GM12878 (cell line): ENCODE results near the gene CENPK. TPM values are rescaled to one million over a fixed set of nuclear protein-coding genes. Genes with fewer than 3 reads are reported as not detected.
A peak's percentile ranks its signal among the peaks of the same experiment; 100 is the strongest.

ENCODE experiments used
- ATAC-seq: fragments of 200-7000 bp; cut with Tn5 transposase; 3 replicates; pipeline ENCODE4 v1.9.1; 2020; ENCODE audit warnings: mild to moderate bottlenecking, moderate library complexity
- BruUV-seq: library from RNA; stranded (reverse); fragments of 400-500 nt; replicated peaks from 2 replicates; lab custom pipeline; 2021; lab: Mats Ljungman, UMichigan
- CTCF ChIA-PET: fragments of 300-600 bp; sonication (Branson Sonifier 250); formaldehyde crosslinking; extraction: SDS; loops from one replicate; lab custom pipeline; 2021; ENCODE audit warnings: inconsistent platforms; lab: Yijun Ruan, JAX
- POLR2A ChIA-PET: fragments of 350-600 bp; formaldehyde crosslinking; extraction: SDS; loops from one replicate; lab custom pipeline; 2021; ENCODE audit warnings: inconsistent platforms; lab: Charles Lee
- RAD21 ChIA-PET: fragments of 300-600 bp; sonication (Branson Sonifier 250); formaldehyde crosslinking; loops from one replicate; lab custom pipeline; 2023; ENCODE audit warnings: antibody characterized with exemption; ENCODE audit not compliant: unreplicated experiment; lab: Charles Lee
- SMC1A ChIA-PET: fragments of 300-600 bp; sonication (Branson Sonifier 250); formaldehyde crosslinking; loops from one replicate; lab custom pipeline; 2023; ENCODE audit not compliant: unreplicated experiment, uncharacterized antibody; lab: Charles Lee
- DNase-seq: peaks from one replicate; pipeline ENCODE4 v3.0.0-alpha.2; 2011; ENCODE audit warnings: low read depth, low spot score
- FAIRE-seq: peaks from 3 replicates; lab custom pipeline; 2011; peaks lifted over from hg19 to GRCh38; lab: Jason Lieb, UNC
- H2AFZ ChIP-seq: 2 replicates; pipeline ENCODE4 v1.6.0; 2011; ENCODE audit warnings: low read depth, low read length, control low read depth; ENCODE audit not compliant: control insufficient read depth
- H3K27ac ChIP-seq: 2 replicates; pipeline ENCODE4 v1.5.1; 2011; ENCODE audit warnings: control low read depth; ENCODE audit not compliant: control insufficient read depth, insufficient read depth
- H3K27me3 ChIP-seq, 2 experiments: replicated peaks in 1 of 2; 2 replicates each; pipeline versions ENCODE4 v1.6.0 to v1.6.1; 2011; ENCODE audit warnings: low read length in 1 of 2; ENCODE audit not compliant: control insufficient read depth in 2 of 2, insufficient read depth in 2 of 2
- H3K36me3 ChIP-seq, 2 experiments: 2 replicates each; pipeline ENCODE4 v1.5.1; 2011; ENCODE audit warnings: low read length in 1 of 2; ENCODE audit not compliant: control insufficient read depth in 2 of 2, insufficient read depth in 2 of 2
- H3K4me1 ChIP-seq: 2 replicates; pipeline ENCODE4 v1.6.1; 2011; ENCODE audit warnings: mild to moderate bottlenecking, low read length, moderate library complexity, mixed read lengths; ENCODE audit not compliant: control insufficient read depth, insufficient read depth
- H3K4me2 ChIP-seq: 2 replicates; pipeline ENCODE4 v1.6.0; 2011; ENCODE audit warnings: control low read depth; ENCODE audit not compliant: control insufficient read depth, insufficient read depth
- H3K4me3 ChIP-seq: fragments of 200-600 bp; sonication (generic); 2 replicates; pipeline ENCODE4 v1.5.1; 2016
- H3K79me2 ChIP-seq: 2 replicates; pipeline ENCODE4 v1.6.0; 2011; ENCODE audit warnings: low read length; ENCODE audit not compliant: control insufficient read depth, insufficient read depth
- H3K9ac ChIP-seq: 2 replicates; pipeline ENCODE4 v1.8.0; 2011; ENCODE audit warnings: low read length, control low read depth, mixed read lengths; ENCODE audit not compliant: control insufficient read depth, insufficient read depth
- H3K9me3 ChIP-seq: replicated peaks from 3 replicates; pipeline ENCODE4 v1.5.1; 2011; ENCODE audit warnings: mild to moderate bottlenecking, low read length; ENCODE audit not compliant: control insufficient read depth, insufficient read depth
- H4K20me1 ChIP-seq: 2 replicates; pipeline ENCODE4 v1.6.0; 2011; ENCODE audit not compliant: control insufficient read depth, insufficient read depth
- CREM ChIP-seq: IDR thresholded peaks from 2 replicates; pipeline ENCODE4 v1.6.1; 2014; ENCODE audit warnings: antibody characterized with exemption, low read depth
- EGR1 ChIP-seq, 2 experiments: IDR thresholded peaks; 1 replicate in 1 of 2; 2 replicates in 1 of 2; pipeline ENCODE4 v1.6.1; 2011 to 2012; ENCODE audit warnings: low read depth in 2 of 2, low read length in 2 of 2, borderline replicate concordance in 1 of 2, mild to moderate bottlenecking in 1 of 2, moderate library complexity in 1 of 2
- IKZF1 ChIP-seq: fragments of 450-650 bp; conservative IDR thresholded peaks from 2 replicates; pipeline ENCODE4 v1.6.1; 2017; ENCODE audit warnings: antibody characterized with exemption, mild to moderate bottlenecking
- JUNB ChIP-seq: IDR thresholded peaks from 2 replicates; pipeline ENCODE4 v1.6.1; 2016; ENCODE audit warnings: antibody characterized with exemption, mild to moderate bottlenecking
- KDM1A ChIP-seq: fragments of 200-600 bp; sonication (generic); IDR thresholded peaks from 2 replicates; pipeline ENCODE4 v1.6.1; 2016; ENCODE audit warnings: borderline replicate concordance
- KLF5 ChIP-seq: fragments of 450-650 bp; IDR thresholded peaks from 2 replicates; pipeline ENCODE4 v1.6.1; 2014; ENCODE audit warnings: mild to moderate bottlenecking; ENCODE audit not compliant: partially characterized antibody
- LARP7 ChIP-seq: fragments of 450-650 bp; IDR thresholded peaks from 2 replicates; pipeline ENCODE4 v1.6.1; 2017; ENCODE audit warnings: mild to moderate bottlenecking
- MLLT1 ChIP-seq: fragments of 450-650 bp; IDR thresholded peaks from 2 replicates; pipeline ENCODE4 v1.6.1; 2016; ENCODE audit warnings: mild to moderate bottlenecking
- NBN ChIP-seq: fragments of 450-650 bp; IDR thresholded peaks from 2 replicates; pipeline ENCODE4 v1.6.1; 2016
- NFXL1 ChIP-seq: fragments of 450-650 bp; IDR thresholded peaks from 2 replicates; pipeline ENCODE4 v1.6.1; 2017; ENCODE audit warnings: antibody characterized with exemption, mild to moderate bottlenecking, borderline replicate concordance
- NFYA ChIP-seq: IDR thresholded peaks from 2 replicates; pipeline ENCODE4 v1.6.1; 2011; ENCODE audit warnings: low read depth, mild to moderate bottlenecking, low read length, improper control_type of control experiment, borderline replicate concordance
- PAX8 ChIP-seq: fragments of 450-650 bp; IDR thresholded peaks from 2 replicates; pipeline ENCODE4 v1.6.1; 2017; ENCODE audit warnings: mild to moderate bottlenecking, moderate library complexity
- RCOR1 ChIP-seq: conservative IDR thresholded peaks from 2 replicates; pipeline ENCODE4 v1.6.1; 2012; ENCODE audit warnings: low read depth, low read length, improper control_type of control experiment
- SMAD1 ChIP-seq: fragments of 450-650 bp; IDR thresholded peaks from 2 replicates; pipeline ENCODE4 v1.6.1; 2018; ENCODE audit warnings: mild to moderate bottlenecking, low read depth; ENCODE audit not compliant: partially characterized antibody
- SUZ12 ChIP-seq: fragments of 200-600 bp; sonication (generic); IDR thresholded peaks from one replicate; pipeline ENCODE4 v1.6.1; 2018; ENCODE audit warnings: antibody characterized with exemption, mild to moderate bottlenecking; ENCODE audit not compliant: unreplicated experiment
- TCF12 ChIP-seq: IDR thresholded peaks from 2 replicates; pipeline ENCODE4 v1.6.1; 2011; ENCODE audit warnings: low read depth, mild to moderate bottlenecking, low read length
- USF2 ChIP-seq: IDR thresholded peaks from 2 replicates; pipeline ENCODE4 v1.6.1; 2011; ENCODE audit warnings: low read depth, low read length, improper control_type of control experiment, borderline replicate concordance
- WRNIP1 ChIP-seq: IDR thresholded peaks from 2 replicates; pipeline ENCODE4 v1.6.1; 2011; ENCODE audit warnings: low read depth, low read length, improper control_type of control experiment, borderline replicate concordance
- ZBTB33 ChIP-seq: fragments of 450-650 bp; IDR thresholded peaks from 2 replicates; pipeline ENCODE4 v1.6.1; 2017; ENCODE audit warnings: mild to moderate bottlenecking
- ZNF384 ChIP-seq: IDR thresholded peaks from 2 replicates; pipeline ENCODE4 v1.6.1; 2012; ENCODE audit warnings: low read depth, mild to moderate bottlenecking, low read length, improper control_type of control experiment, borderline replicate concordance
- ZZZ3 ChIP-seq: IDR thresholded peaks from 2 replicates; pipeline ENCODE4 v1.6.1; 2011; ENCODE audit warnings: low read depth; ENCODE audit not compliant: control insufficient read depth, insufficient read length
- WGBS: methylation state at CpG from one replicate; pipeline ENCODE4 v1.1.6; 2016; ENCODE audit warnings: low lambda C conversion rate; ENCODE audit not compliant: insufficient replicate concordance, insufficient coverage; ENCODE audit errors: missing lambda C conversion rate; 5-methylcytosine and 5-hydroxymethylcytosine counted together
- in situ Hi-C: fragments of 300-500 bp; cut with MboI; formaldehyde crosslinking; loops from 9 replicates; pipeline ENCODE4 v1.14.3; 2018; ENCODE audit warnings: mixed read lengths
- intact Hi-C: fragments of 100-400 bp; cut with micrococcal nuclease; formaldehyde crosslinking; loops from one replicate; pipeline ENCODE4 v1.14.2; 2022; ENCODE audit not compliant: unreplicated experiment
- polyA plus RNA-seq, 11 experiments: library from polyadenylated mRNA; depleted of rRNA in 4 of 11; unstranded in 6 of 11; stranded (reverse) in 5 of 11; fragments of >200 nt; fragmentation: Nextera tagmentation in 4 of 11; fragmentation: Illumina TruSeq in 1 of 11; extraction: Ambion mirVana in 4 of 11; extraction: Trizol in 1 of 11; gene quantifications; 1 replicate in 1 of 11; 2 replicates in 10 of 11; pipeline versions ENCODE4 v1.2.1 to v1.2.3, GENCODE V29; 2011 to 2016; ENCODE audit warnings: inconsistent platforms in 2 of 11, missing spikeins in 2 of 11, low read depth in 1 of 11
- total RNA-seq, 4 experiments: library from RNA; depleted of rRNA in 3 of 4; stranded (reverse); fragments of >200 nt in 3 of 4; fragmentation: Illumina TruSeq in 1 of 4; extraction: Trizol in 1 of 4; gene quantifications; 2 replicates each; pipeline versions ENCODE4 v1.2.1 to v1.2.3, GENCODE V29; 2013 to 2021

CENPK gene
- total and polyA plus RNA-seq, 10 of the 15 experiments (the other 5 are each of a cell fraction or from before 2014, with no cell fraction given): 29.5 to 94.3 (median 43.2) TPM

- peak; percentile 56 for FAIRE-seq
- no TSS peak for BruUV-seq
- Histone ChIP-seq H3K36me3 (no peaks in the 10 kb centered on the region), H3K9me3 (no peaks in the 10 kb centered on the region), H2AFZ (peak overlapping the region; percentile 98), H3K79me2 (peaks cover 1% of the 10 kb centered on the region; the same call in 1 of the 2 replicates), H3K4me2 (peak overlapping the region; percentile 99), H3K27me3 (no peaks in the 10 kb centered on the region), H3K27ac (peak overlapping the region; percentile 43), H3K9ac (peak overlapping the region; percentile 70; the same call in 1 of the 2 replicates), H3K4me3 (peak overlapping the region; percentile 79), H4K20me1 (no peaks in the 10 kb centered on the region), H3K4me1 (peaks cover 4% of the 10 kb centered on the region; the same call in 1 of the 2 replicates)
- intact Hi-C loops: loop anchor here (5.0 to 10.0 kb wide), 4 partner anchors 56 to 433 kb away; no protein-coding TSS in a partner anchor
- peak; percentile 24 for DNase-seq
- CTCF ChIA-PET: interaction anchor here (0.6 to 7.7 kb wide), 13 partner anchors 18 to 669 kb away, joined by 3 to 192 read pairs (median 5); no protein-coding TSS in a partner anchor
- peak; percentile 62 for ATAC-seq
- in situ Hi-C loops: loop anchor here (5.0 to 10.0 kb wide), 3 partner anchors 508 to 846 kb away; no protein-coding TSS in a partner anchor
- SMC1A ChIA-PET: interaction anchor here (0.6 to 7.1 kb wide), 22 partner anchors 8 to 713 kb away, joined by 3 to 154 read pairs (median 5); partner anchors contain the start of gene SREK1IP1
- RAD21 ChIA-PET: interaction anchor here (0.6 to 7.7 kb wide), 16 partner anchors 8 to 841 kb away, joined by 3 to 168 read pairs (median 5); no protein-coding TSS in a partner anchor
- WGBS: 2% methylated on average over 15 of the region's 15 CpGs
- POLR2A ChIA-PET: interaction anchor here (0.6 to 1.7 kb wide), 8 partner anchors 9 to 709 kb away, joined by 3 to 6 read pairs (median 3); no protein-coding TSS in a partner anchor
- TF ChIP-seq KLF5: no peak
- no peak for TF ChIP-seq RCOR1
- no peak for TF ChIP-seq ZZZ3
- TF ChIP-seq LARP7: no peak
- no peak for TF ChIP-seq USF2
- no peak for TF ChIP-seq WRNIP1
- no peak for TF ChIP-seq SUZ12
- no peak for TF ChIP-seq NBN
- TF ChIP-seq PAX8: no peak
- TF ChIP-seq MLLT1: no peak
- 0 out of 2 replicates have a peak, but pooled peaks have one; percentile 15 for TF ChIP-seq IKZF1
- TF ChIP-seq ZBTB33: no peak
- TF ChIP-seq NFYA: no peak
- no peak for TF ChIP-seq NFXL1
- no peak for TF ChIP-seq EGR1 (IDR thresholded peaks at IDR 0.05; ENCODE audit: borderline replicate concordance in 1 of 2, low read depth in 2 of 2, low read length in 2 of 2)
- TF ChIP-seq CREM: 0 out of 2 replicates have a peak, but pooled peaks have one; percentile 9
- TF ChIP-seq JUNB: no peak
- TF ChIP-seq ZNF384: 0 out of 2 replicates have a peak, but pooled peaks have one; percentile 8
- TF ChIP-seq TCF12: no peak
- TF ChIP-seq SMAD1: peak; percentile 56
- no peak for TF ChIP-seq KDM1A
Measured at GRCh38 chr5:65480306-65480865, 82.6 kb downstream of the CENPK start.
